ENCODE data around the gene PDIA3. TPM values are rescaled to one million over a fixed set of nuclear protein-coding genes. Genes with fewer than 3 reads are reported as not detected.
A peak's percentile ranks its signal among the peaks of the same experiment; 100 is the strongest.

Gene PDIA3
- total and polyA plus RNA-seq, 7 experiments from 2014 or later: 127 to 397 (median 190) TPM

DNA sequence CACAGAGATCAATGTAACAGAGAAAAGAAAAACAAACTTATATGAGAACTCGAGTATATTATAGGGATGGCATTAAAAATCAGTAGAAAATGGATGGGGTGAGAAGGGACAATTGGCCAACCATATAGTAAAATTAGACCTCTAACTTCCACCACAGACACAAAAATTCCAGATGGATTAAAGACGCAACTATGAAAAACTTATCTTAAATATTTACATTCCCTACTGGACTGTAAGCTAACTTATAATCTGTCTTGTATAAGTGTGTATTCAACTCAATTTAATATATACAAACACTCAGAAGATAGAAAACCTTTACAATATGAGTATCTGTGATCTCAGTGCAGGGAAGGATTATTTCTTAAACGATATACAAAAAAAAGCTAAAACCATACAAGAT lies 75.3 kb downstream of the PDIA3 start:
- ATAC-seq: no peak
- POLR2A ChIA-PET: interaction anchor here (0.8 to 0.9 kb wide), 2 partner anchors 21 to 28 kb away, joined by 3 to 4 read pairs; partner anchors contain the start of genes HYPK and SERINC4
- Histone ChIP-seq H3K27ac (ENCODE audit: low read depth, low read length) (no peak overlapping the region), H3K9me3 (ENCODE audit: control insufficient read depth in 2 of 3, low read length in 3 of 3) (no peaks in the 10 kb centered on the region), H3K36me3 (ENCODE audit: control insufficient read depth in 2 of 3, insufficient read depth in 3 of 3, low read length in 3 of 3) (peaks cover 6 to 21% (median 12%) of the 10 kb centered on the region in 3 experiments), H3K4me3 (ENCODE audit: low read length) (no peak overlapping the region), H3K4me1 (ENCODE audit: control insufficient read depth in 2 of 2, insufficient read depth in 2 of 2, low read length in 2 of 2) (peaks cover 25 to 28% of the 10 kb centered on the region in 2 donors), H3K27me3 (ENCODE audit: control insufficient read depth in 2 of 2, insufficient read depth in 2 of 2, low read length in 2 of 2) (no peaks in the 10 kb centered on the region)
- Mint-ChIP-seq H3K27me3 (no peaks in the 10 kb centered on the region), H3K36me3 (peaks cover 0 to 17% (median 6%) of the 10 kb centered on the region in 5 donors), H3K4me3 (peak overlapping the region; percentile 41 to 97 (median 64)), H3K27ac (peak overlapping the region; percentile 1 to 84 (median 58)), H3K4me1 (peaks cover 22 to 77% (median 48%) of the 10 kb centered on the region in 7 donors), H3K9me3 (no peaks in the 10 kb centered on the region)
- intact Hi-C loops (cut with micrococcal nuclease): loop anchor here (5.0 to 10.0 kb wide), 3 partner anchors 903 to 1549 kb away; partner anchors contain the start of genes GANC (in 2 of the 2) and TMEM87A (in 2 of the 2)
- CTCF ChIA-PET: no interaction called here
- DNase-seq: no peak

Small RNAs within 50 kb of the gene (microRNA-seq; reads per million reads assigned to microRNA genes)
- gene MIR1282 (ENCODE audit: borderline microRNAs expressed): not detected

Other genes with a start within 250 kb of the PDIA3 start
- gene MAP1A, start 228.8 kb upstream of the PDIA3 start, total RNA-seq: 10 to 100 TPM in 1 of 5 experiments, 1 to 10 TPM in 2, under 1 TPM in 2; 0.30 to 13.6 (median 1.4) TPM
- gene MAP1A, start 228.8 kb upstream of the PDIA3 start, polyA plus RNA-seq: under 1 TPM; 0.22 to 0.24 TPM
- gene PPIP5K1, start 156.2 kb upstream of the PDIA3 start, total RNA-seq: 10 to 100 TPM; 30.9 to 66.0 (median 47.5) TPM
- 1 to 10 TPM; 6.1 to 6.2 TPM for gene PPIP5K1, start 156.2 kb upstream of the PDIA3 start, polyA plus RNA-seq
- not detected for gene CKMT1B, start 152.4 kb upstream of the PDIA3 start, total RNA-seq
- not detected for gene CKMT1B, start 152.4 kb upstream of the PDIA3 start, polyA plus RNA-seq
- gene STRC, start 127.6 kb upstream of the PDIA3 start, total RNA-seq: 1 to 10 TPM in 3 of 5 experiments, under 1 TPM in 2; 0.56 to 3.9 (median 2.0) TPM
- not detected for gene STRC, start 127.6 kb upstream of the PDIA3 start, polyA plus RNA-seq
- gene CATSPER2, start 97.6 kb upstream of the PDIA3 start, total RNA-seq: 10 to 100 TPM in 3 of 5 experiments, 1 to 10 TPM in 2; 6.9 to 14.4 (median 12.2) TPM
- under 1 TPM; 0.61 to 0.99 TPM for gene CATSPER2, start 97.6 kb upstream of the PDIA3 start, polyA plus RNA-seq
- gene CKMT1A, start 52.6 kb upstream of the PDIA3 start, total RNA-seq: not detected
- not detected for gene CKMT1A, start 52.6 kb upstream of the PDIA3 start, polyA plus RNA-seq
- gene ELL3, start 30.5 kb downstream of the PDIA3 start, total RNA-seq: 1 to 10 TPM; 1.8 to 2.1 (median 1.9) TPM
- 1 to 10 TPM; 2.9 to 4.9 TPM for gene ELL3, start 30.5 kb downstream of the PDIA3 start, polyA plus RNA-seq
- gene SERF2, start 45.9 kb downstream of the PDIA3 start, total RNA-seq: 100 to 1,000 TPM; 358 to 676 (median 553) TPM
- gene SERF2, start 45.9 kb downstream of the PDIA3 start, polyA plus RNA-seq: 1,000 to 10,000 TPM; 1,664 to 2,070 TPM
- under 1 TPM in 4 of 5 experiments, not detected in 1; 0.13 to 0.57 (median 0.33) TPM for gene SERINC4, start 53.8 kb downstream of the PDIA3 start, total RNA-seq
- 1 to 10 TPM; 3.1 to 8.8 TPM for gene SERINC4, start 53.8 kb downstream of the PDIA3 start, polyA plus RNA-seq
- gene HYPK, start 54.2 kb downstream of the PDIA3 start, total RNA-seq: 10 to 100 TPM; 16.9 to 32.1 (median 27.0) TPM
- gene HYPK, start 54.2 kb downstream of the PDIA3 start, polyA plus RNA-seq: 10 to 100 TPM in 1 of 2 donors, 1 to 10 TPM in 1; 7.5 to 28.2 TPM
- 10 to 100 TPM in 4 of 5 experiments, 1 to 10 TPM in 1; 8.5 to 37.3 (median 21.8) TPM for gene MFAP1, start 78.3 kb downstream of the PDIA3 start, total RNA-seq
- gene MFAP1, start 78.3 kb downstream of the PDIA3 start, polyA plus RNA-seq: 10 to 100 TPM in 1 of 2 donors, 1 to 10 TPM in 1; 8.1 to 22.4 TPM
- gene WDR76, start 80.6 kb downstream of the PDIA3 start, total RNA-seq: 10 to 100 TPM in 3 of 5 experiments, 1 to 10 TPM in 2; 6.6 to 62.1 (median 12.4) TPM
- gene WDR76, start 80.6 kb downstream of the PDIA3 start, polyA plus RNA-seq: 1 to 10 TPM; 7.7 to 8.5 TPM